Keratinocyte (primary cell): ENCODE measurements around the gene ASTN2.

Experiments used
- EZH2 ChIP-seq: IDR thresholded peaks from one replicate; pipeline ENCODE4 v1.6.1; 2012; ENCODE audit warnings: inconsistent platforms, mild to moderate bottlenecking, low read length, moderate library complexity
- TF ChIP-seq, protein P1 (sequence below), 3 experiments: IDR thresholded peaks in 1 of 3; conservative IDR thresholded peaks in 1 of 3; optimal IDR thresholded peaks in 1 of 3; 2 replicates in 2 of 3; 3 replicates in 1 of 3; pipeline versions ENCODE3 to v1.5.1; 2011; ENCODE audit warnings: low read length in 3 of 3, mild to moderate bottlenecking in 3 of 3, moderate library complexity in 2 of 3, control low read depth in 1 of 3, inconsistent platforms in 1 of 3; ENCODE audit not compliant: insufficient read depth in 2 of 3; ENCODE audit errors: extremely low read depth in 1 of 3

DNA sequence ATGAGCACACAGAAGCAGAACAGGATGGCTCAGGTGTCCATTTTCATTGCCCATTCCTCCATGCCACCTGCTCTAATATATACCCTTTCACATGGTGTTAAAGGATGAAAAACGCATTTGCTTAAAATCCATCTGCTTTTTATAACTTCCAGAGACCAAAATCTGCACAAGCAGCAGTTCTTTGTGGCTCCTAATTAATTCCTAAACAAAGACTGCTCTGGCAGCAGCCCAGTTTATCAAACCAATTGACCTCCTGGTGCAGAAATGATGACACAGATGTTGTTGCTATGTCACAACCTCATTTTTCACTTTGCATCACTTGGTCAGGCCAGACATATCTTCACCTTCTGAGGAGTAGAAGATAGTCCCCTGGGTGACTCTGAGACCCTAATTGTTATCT, 141.2 kb downstream of the ASTN2 start:
- TF ChIP-seq, protein P1, sequence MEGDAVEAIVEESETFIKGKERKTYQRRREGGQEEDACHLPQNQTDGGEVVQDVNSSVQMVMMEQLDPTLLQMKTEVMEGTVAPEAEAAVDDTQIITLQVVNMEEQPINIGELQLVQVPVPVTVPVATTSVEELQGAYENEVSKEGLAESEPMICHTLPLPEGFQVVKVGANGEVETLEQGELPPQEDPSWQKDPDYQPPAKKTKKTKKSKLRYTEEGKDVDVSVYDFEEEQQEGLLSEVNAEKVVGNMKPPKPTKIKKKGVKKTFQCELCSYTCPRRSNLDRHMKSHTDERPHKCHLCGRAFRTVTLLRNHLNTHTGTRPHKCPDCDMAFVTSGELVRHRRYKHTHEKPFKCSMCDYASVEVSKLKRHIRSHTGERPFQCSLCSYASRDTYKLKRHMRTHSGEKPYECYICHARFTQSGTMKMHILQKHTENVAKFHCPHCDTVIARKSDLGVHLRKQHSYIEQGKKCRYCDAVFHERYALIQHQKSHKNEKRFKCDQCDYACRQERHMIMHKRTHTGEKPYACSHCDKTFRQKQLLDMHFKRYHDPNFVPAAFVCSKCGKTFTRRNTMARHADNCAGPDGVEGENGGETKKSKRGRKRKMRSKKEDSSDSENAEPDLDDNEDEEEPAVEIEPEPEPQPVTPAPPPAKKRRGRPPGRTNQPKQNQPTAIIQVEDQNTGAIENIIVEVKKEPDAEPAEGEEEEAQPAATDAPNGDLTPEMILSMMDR (optimal IDR thresholded peaks at IDR 0.05 in 1 of 3, IDR thresholded peaks at IDR 0.05 in 1 of 3, conservative IDR thresholded peaks at IDR 0.05 in 1 of 3; ENCODE audit: extremely low read depth in 1 of 3, insufficient read depth in 2 of 3, low read length in 3 of 3), result no peak
- no peak for TF ChIP-seq EZH2
